Measurements from ENCODE around the gene COBL. TPM values are rescaled to one million over a fixed set of nuclear protein-coding genes. Genes with fewer than 3 reads are reported as not detected.

COBL gene
- total and polyA plus RNA-seq, 10 of the 15 experiments (the other 5 are each of a cell fraction or from before 2014, with no cell fraction given), result 0.21 TPM; not detected in 9

- Histone ChIP-seq H3K27ac (ENCODE audit: control insufficient read depth, insufficient read depth) (no peak overlapping the region), H2AFZ (ENCODE audit: control insufficient read depth, low read depth, low read length) (no peak overlapping the region), H3K4me1 (ENCODE audit: control insufficient read depth, insufficient read depth, low read length) (no peaks in the 10 kb centered on the region), H3K36me3 (ENCODE audit: control insufficient read depth in 2 of 2, insufficient read depth in 2 of 2, low read length in 1 of 2) (no peaks in the 10 kb centered on the region), H3K27me3 (replicated peaks in 1 of 2; ENCODE audit: control insufficient read depth in 2 of 2, insufficient read depth in 2 of 2, low read length in 1 of 2) (peaks cover 0 to 2% of the 10 kb centered on the region in 2 experiments; a peak in 2 of 4 replicates), H4K20me1 (ENCODE audit: control insufficient read depth, insufficient read depth) (no peaks in the 10 kb centered on the region), H3K79me2 (ENCODE audit: control insufficient read depth, insufficient read depth, low read length) (no peaks in the 10 kb centered on the region), H3K9ac (ENCODE audit: control insufficient read depth, insufficient read depth, low read length) (no peak overlapping the region), H3K4me3 (no peak overlapping the region), H3K4me2 (ENCODE audit: control insufficient read depth, insufficient read depth) (no peak overlapping the region), H3K9me3 (replicated peaks; ENCODE audit: control insufficient read depth, insufficient read depth, low read length) (no peaks in the 10 kb centered on the region)
- ATAC-seq (no peak), FAIRE-seq (no peak), DNase-seq (ENCODE audit: low read depth, low spot score) (no peak)
- POLR2A ChIA-PET, result no interaction called here
- no TSS peak for BruUV-seq (replicated peaks)
- CTCF ChIA-PET, result no interaction called here
- RAD21 ChIA-PET (ENCODE audit: unreplicated experiment), result no interaction called here
- TF ChIP-seq SREBF1 (IDR thresholded peaks at IDR 0.05; ENCODE audit: low read length) (no peak), ATF7 (IDR thresholded peaks at IDR 0.05; ENCODE audit: low read depth) (no peak), MEF2B (IDR thresholded peaks at IDR 0.05; ENCODE audit: partially characterized antibody, poor library complexity, severe bottlenecking) (no peak), SIN3A (IDR thresholded peaks at IDR 0.05; ENCODE audit: low read depth, low read length) (no peak), RAD21 (IDR thresholded peaks at IDR 0.05; ENCODE audit: insufficient read depth, low read depth, low read length) (no peak)
- intact Hi-C loops (cut with micrococcal nuclease; ENCODE audit: unreplicated experiment), result no loop called here
- SMC1A ChIA-PET (ENCODE audit: uncharacterized antibody, unreplicated experiment), result no interaction called here
- in situ Hi-C loops (cut with MboI), result no loop called here
- WGBS (ENCODE audit: insufficient coverage, insufficient replicate concordance, low lambda C conversion rate, missing lambda C conversion rate), result 35% methylated on average over 13 of the region's 14 CpGs
Measured at GRCh38 chr7:51043461-51043860, 273.1 kb downstream of the COBL start.

DNA sequence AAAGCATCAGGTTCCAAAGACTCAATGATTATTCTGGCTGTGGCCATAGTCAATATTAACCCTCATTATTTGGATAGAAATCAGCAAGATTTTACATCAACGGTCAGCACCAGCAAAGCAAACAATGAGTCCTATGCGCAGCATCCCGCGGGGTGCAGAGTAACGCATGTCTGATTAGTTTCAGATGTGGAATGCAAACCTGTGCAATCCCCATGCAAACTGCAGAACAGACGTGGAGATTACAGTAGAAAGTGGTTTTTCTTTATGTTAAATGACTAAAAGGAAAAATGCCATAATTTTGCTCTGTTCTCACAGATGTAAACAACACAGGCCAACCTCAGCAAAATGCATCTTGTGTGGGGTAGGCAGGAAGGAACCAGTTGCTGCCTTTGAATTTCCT, 275.8 kb downstream of the COBL start:
- no TSS peak for BruUV-seq (replicated peaks)
- ChIA-PET POLR2A (no interaction called here), RAD21 (ENCODE audit: unreplicated experiment) (no interaction called here), SMC1A (ENCODE audit: uncharacterized antibody, unreplicated experiment) (no interaction called here), CTCF (no interaction called here)
- Histone ChIP-seq H3K9me3 (replicated peaks; ENCODE audit: control insufficient read depth, insufficient read depth, low read length) (no peaks in the 10 kb centered on the region), H4K20me1 (ENCODE audit: control insufficient read depth, insufficient read depth) (no peaks in the 10 kb centered on the region), H3K9ac (ENCODE audit: control insufficient read depth, insufficient read depth, low read length) (no peak overlapping the region), H3K27me3 (replicated peaks in 1 of 2; ENCODE audit: control insufficient read depth in 2 of 2, insufficient read depth in 2 of 2, low read length in 1 of 2) (peaks cover 0 to 2% of the 10 kb centered on the region in 2 experiments; a peak in 3 of 4 replicates), H3K4me2 (ENCODE audit: control insufficient read depth, insufficient read depth) (no peak overlapping the region), H3K36me3 (ENCODE audit: control insufficient read depth in 2 of 2, insufficient read depth in 2 of 2, low read length in 1 of 2) (no peaks in the 10 kb centered on the region), H3K27ac (ENCODE audit: control insufficient read depth, insufficient read depth) (no peak overlapping the region), H2AFZ (ENCODE audit: control insufficient read depth, low read depth, low read length) (no peak overlapping the region), H3K4me1 (ENCODE audit: control insufficient read depth, insufficient read depth, low read length) (no peaks in the 10 kb centered on the region), H3K79me2 (ENCODE audit: control insufficient read depth, insufficient read depth, low read length) (no peaks in the 10 kb centered on the region), H3K4me3 (no peak overlapping the region)
- WGBS (ENCODE audit: insufficient coverage, insufficient replicate concordance, low lambda C conversion rate, missing lambda C conversion rate), result 50% methylated on average over 6 of the region's 6 CpGs
- DNase-seq (ENCODE audit: low read depth, low spot score), result no peak
- no peak for ATAC-seq
- no peak for TF ChIP-seq STAT1 (conservative IDR thresholded peaks at IDR 0.05)
- TF ChIP-seq CHD4 (IDR thresholded peaks at IDR 0.05), result no peak
- TF ChIP-seq PBX3 (IDR thresholded peaks at IDR 0.05; ENCODE audit: insufficient replicate concordance, low read depth, low read length), result no peak
- FAIRE-seq, result no peak
- in situ Hi-C loops (cut with MboI), result no loop called here
- intact Hi-C loops (cut with micrococcal nuclease; ENCODE audit: unreplicated experiment), result no loop called here

Data from GM12878 (cell line).